ENCODE measurements around the gene PRRT1. TPM values are rescaled to one million over a fixed set of nuclear protein-coding genes. Genes with fewer than 3 reads are reported as not detected.

The PRRT1 gene
- total and polyA plus RNA-seq, 5 donors from 2014 or later, result 0.13 to 0.55 (median 0.29) TPM; not detected in 1

GRCh38 chr6:32139590-32139989 lies 12.1 kb downstream of the PRRT1 start:
- H3K4me1 ChIP-seq (ENCODE audit: control insufficient read depth, insufficient read depth, low read length, poor library complexity, severe bottlenecking), result no peaks in the 10 kb centered on the region
- H3K36me3 Mint-ChIP-seq, result no peaks in the 10 kb centered on the region
- H3K9me3 ChIP-seq (ENCODE audit: control insufficient read depth in 2 of 2, low read length in 2 of 2), result no peaks in the 10 kb centered on the region
- no peak for ATAC-seq (ENCODE audit: low read depth in 2 of 2)
- no peak overlapping the region for H3K27ac ChIP-seq (ENCODE audit: insufficient read depth, low read length, poor library complexity, severe bottlenecking)
- H3K4me3 Mint-ChIP-seq, result no peak overlapping the region
- peaks cover 0 to 2% (median 0%) of the 10 kb centered on the region in 7 donors for H3K9me3 Mint-ChIP-seq
- H3K27me3 ChIP-seq (ENCODE audit: control insufficient read depth, insufficient read depth, low read length), result no peaks in the 10 kb centered on the region
- no peak overlapping the region for H3K4me3 ChIP-seq (ENCODE audit: low read depth, low read length)
- H3K4me1 Mint-ChIP-seq, result peaks cover 0 to 4% (median 0%) of the 10 kb centered on the region in 4 donors
- H3K36me3 ChIP-seq (ENCODE audit: control insufficient read depth, insufficient read depth, low read length), result no peaks in the 10 kb centered on the region
- peaks cover 31% of the 10 kb centered on the region for H3K27me3 Mint-ChIP-seq
- no peak overlapping the region for H3K27ac Mint-ChIP-seq
- no peak for DNase-seq

GRCh38 chr6:32137454-32137853 lies 14.3 kb downstream of the PRRT1 start:
- no peak for ATAC-seq (ENCODE audit: low read depth in 2 of 2)
- peaks cover 0 to 2% (median 0%) of the 10 kb centered on the region in 7 donors for H3K9me3 Mint-ChIP-seq

GRCh38 chr6:32133786-32134185 lies 18.0 kb downstream of the PRRT1 start:
- DNase-seq, result no peak
- Histone ChIP-seq H3K27me3 (ENCODE audit: control insufficient read depth, insufficient read depth, low read length) (no peaks in the 10 kb centered on the region), H3K4me3 (ENCODE audit: low read depth, low read length) (no peak overlapping the region), H3K4me1 (ENCODE audit: control insufficient read depth, insufficient read depth, low read length, poor library complexity, severe bottlenecking) (peaks cover 12% of the 10 kb centered on the region), H3K36me3 (ENCODE audit: control insufficient read depth, insufficient read depth, low read length) (no peaks in the 10 kb centered on the region), H3K9me3 (ENCODE audit: control insufficient read depth in 2 of 2, low read length in 2 of 2) (no peaks in the 10 kb centered on the region), H3K27ac (ENCODE audit: insufficient read depth, low read length, poor library complexity, severe bottlenecking) (no peak overlapping the region)
- Mint-ChIP-seq H3K27me3 (peaks cover 26% of the 10 kb centered on the region), H3K9me3 (peaks cover 0 to 3% (median 0%) of the 10 kb centered on the region in 7 donors), H3K4me1 (peaks cover 0 to 18% (median 12%) of the 10 kb centered on the region in 4 donors), H3K36me3 (no peaks in the 10 kb centered on the region), H3K27ac (no peak overlapping the region), H3K4me3 (no peak overlapping the region)
- no peak for ATAC-seq (ENCODE audit: low read depth in 2 of 2)

More at GRCh38 chr6:32137454-32137853, 14.3 kb downstream of the PRRT1 start:
- Mint-ChIP-seq H3K27me3 (peaks cover 31% of the 10 kb centered on the region), H3K4me3 (peak overlapping the region in 1 of 4 donors; percentile 43), H3K4me1 (peaks cover 0 to 4% (median 0%) of the 10 kb centered on the region in 4 donors), H3K27ac (no peak overlapping the region), H3K36me3 (no peaks in the 10 kb centered on the region)
- no peaks in the 10 kb centered on the region for H3K4me1 ChIP-seq (ENCODE audit: control insufficient read depth, insufficient read depth, low read length, poor library complexity, severe bottlenecking)
- no peaks in the 10 kb centered on the region for H3K36me3 ChIP-seq (ENCODE audit: control insufficient read depth, insufficient read depth, low read length)
- no peak overlapping the region for H3K4me3 ChIP-seq (ENCODE audit: low read depth, low read length)
- H3K27me3 ChIP-seq (ENCODE audit: control insufficient read depth, insufficient read depth, low read length), result no peaks in the 10 kb centered on the region
- DNase-seq, result no peak
- H3K9me3 ChIP-seq (ENCODE audit: control insufficient read depth in 2 of 2, low read length in 2 of 2), result no peaks in the 10 kb centered on the region
- H3K27ac ChIP-seq (ENCODE audit: insufficient read depth, low read length, poor library complexity, severe bottlenecking), result no peak overlapping the region

- Histone ChIP-seq H3K36me3 (ENCODE audit: control insufficient read depth, insufficient read depth, low read length) (no peaks in the 10 kb centered on the region), H3K4me3 (ENCODE audit: low read depth, low read length) (no peak overlapping the region), H3K27me3 (ENCODE audit: control insufficient read depth, insufficient read depth, low read length) (no peaks in the 10 kb centered on the region), H3K4me1 (ENCODE audit: control insufficient read depth, insufficient read depth, low read length, poor library complexity, severe bottlenecking) (peaks cover 24% of the 10 kb centered on the region), H3K9me3 (ENCODE audit: control insufficient read depth in 2 of 2, low read length in 2 of 2) (no peaks in the 10 kb centered on the region), H3K27ac (ENCODE audit: insufficient read depth, low read length, poor library complexity, severe bottlenecking) (no peak overlapping the region)
- Mint-ChIP-seq H3K27me3 (peaks cover 20% of the 10 kb centered on the region), H3K36me3 (peaks cover 7% of the 10 kb centered on the region), H3K4me3 (peak overlapping the region in 2 of 4 donors; percentile 27 to 57), H3K9me3 (peaks cover 0 to 3% (median 0%) of the 10 kb centered on the region in 7 donors), H3K4me1 (peaks cover 4 to 32% (median 23%) of the 10 kb centered on the region in 4 donors), H3K27ac (no peak overlapping the region)
- DNase-seq (no peak), ATAC-seq (ENCODE audit: low read depth in 2 of 2) (no peak)
These were observed 19.6 kb downstream of the PRRT1 start for GRCh38 chr6:32132110-32132509.

GRCh38 chr6:32131439-32131948 lies 20.2 kb downstream of the PRRT1 start:
- H3K9me3 Mint-ChIP-seq, result peaks cover 0 to 3% (median 0%) of the 10 kb centered on the region in 7 donors
- H3K27ac Mint-ChIP-seq, result no peak overlapping the region
- Histone ChIP-seq H3K36me3 (ENCODE audit: control insufficient read depth, insufficient read depth, low read length) (peaks cover 2% of the 10 kb centered on the region), H3K9me3 (ENCODE audit: control insufficient read depth in 2 of 2, low read length in 2 of 2) (no peaks in the 10 kb centered on the region), H3K27me3 (ENCODE audit: control insufficient read depth, insufficient read depth, low read length) (no peaks in the 10 kb centered on the region), H3K4me1 (ENCODE audit: control insufficient read depth, insufficient read depth, low read length, poor library complexity, severe bottlenecking) (peaks cover 29% of the 10 kb centered on the region), H3K4me3 (ENCODE audit: low read depth, low read length) (no peak overlapping the region), H3K27ac (ENCODE audit: insufficient read depth, low read length, poor library complexity, severe bottlenecking) (no peak overlapping the region)
- ATAC-seq (ENCODE audit: low read depth in 2 of 2) (no peak), DNase-seq (no peak)
- peaks cover 13% of the 10 kb centered on the region for H3K36me3 Mint-ChIP-seq
- peak overlapping the region in 2 of 4 donors; percentile 27 to 73 for H3K4me3 Mint-ChIP-seq
- peaks cover 4 to 37% (median 29%) of the 10 kb centered on the region in 4 donors for H3K4me1 Mint-ChIP-seq
- peaks cover 15% of the 10 kb centered on the region for H3K27me3 Mint-ChIP-seq

- Histone ChIP-seq H3K27me3 (ENCODE audit: control insufficient read depth, insufficient read depth, low read length) (no peaks in the 10 kb centered on the region), H3K9me3 (ENCODE audit: control insufficient read depth in 2 of 2, low read length in 2 of 2) (no peaks in the 10 kb centered on the region), H3K27ac (ENCODE audit: insufficient read depth, low read length, poor library complexity, severe bottlenecking) (peak overlapping the region; percentile 87), H3K4me3 (ENCODE audit: low read depth, low read length) (peak overlapping the region; percentile 90), H3K36me3 (ENCODE audit: control insufficient read depth, insufficient read depth, low read length) (peaks cover 17% of the 10 kb centered on the region), H3K4me1 (ENCODE audit: control insufficient read depth, insufficient read depth, low read length, poor library complexity, severe bottlenecking) (peaks cover 29% of the 10 kb centered on the region)
- Mint-ChIP-seq H3K27ac (peak overlapping the region in 2 of 3 donors; percentile 95 to 98), H3K36me3 (peaks cover 22% of the 10 kb centered on the region), H3K4me3 (peak overlapping the region; percentile 89 to 100 (median 96)), H3K9me3 (peaks cover 0 to 3% (median 0%) of the 10 kb centered on the region in 7 donors), H3K27me3 (peaks cover 15% of the 10 kb centered on the region), H3K4me1 (peaks cover 5 to 46% (median 32%) of the 10 kb centered on the region in 4 donors)
- DNase-seq, result no peak
- no peak for ATAC-seq (ENCODE audit: low read depth in 2 of 2)
These were observed 22.2 kb downstream of the PRRT1 start for GRCh38 chr6:32129297-32130088.

GRCh38 chr6:32128751-32129296 lies 22.9 kb downstream of the PRRT1 start:
- peaks cover 29% of the 10 kb centered on the region for H3K4me1 ChIP-seq (ENCODE audit: control insufficient read depth, insufficient read depth, low read length, poor library complexity, severe bottlenecking)
- no peaks in the 10 kb centered on the region for H3K9me3 ChIP-seq (ENCODE audit: control insufficient read depth in 2 of 2, low read length in 2 of 2)
- Mint-ChIP-seq H3K4me1 (peaks cover 10 to 53% (median 37%) of the 10 kb centered on the region in 4 donors), H3K27me3 (peaks cover 15% of the 10 kb centered on the region), H3K36me3 (peaks cover 27% of the 10 kb centered on the region), H3K9me3 (peaks cover 0 to 3% (median 0%) of the 10 kb centered on the region in 7 donors), H3K4me3 (peak overlapping the region; percentile 89 to 100 (median 98)), H3K27ac (peak overlapping the region in 2 of 3 donors; percentile 98 to 99)
- H3K36me3 ChIP-seq (ENCODE audit: control insufficient read depth, insufficient read depth, low read length), result peaks cover 24% of the 10 kb centered on the region
- H3K27ac ChIP-seq (ENCODE audit: insufficient read depth, low read length, poor library complexity, severe bottlenecking), result peak overlapping the region; percentile 53
- H3K27me3 ChIP-seq (ENCODE audit: control insufficient read depth, insufficient read depth, low read length), result no peaks in the 10 kb centered on the region
- ATAC-seq (ENCODE audit: low read depth in 2 of 2) (no peak), DNase-seq (no peak)
- H3K4me3 ChIP-seq (ENCODE audit: low read depth, low read length), result peak overlapping the region; percentile 58

All from CD4-positive, CD25-positive, alpha-beta regulatory T cell (primary cell).